ENCODE results near the gene KERA.

GRCh38 chr12:91053951-91054715 is 3.7 kb downstream of the KERA start:
- TF ChIP-seq, protein P1, sequence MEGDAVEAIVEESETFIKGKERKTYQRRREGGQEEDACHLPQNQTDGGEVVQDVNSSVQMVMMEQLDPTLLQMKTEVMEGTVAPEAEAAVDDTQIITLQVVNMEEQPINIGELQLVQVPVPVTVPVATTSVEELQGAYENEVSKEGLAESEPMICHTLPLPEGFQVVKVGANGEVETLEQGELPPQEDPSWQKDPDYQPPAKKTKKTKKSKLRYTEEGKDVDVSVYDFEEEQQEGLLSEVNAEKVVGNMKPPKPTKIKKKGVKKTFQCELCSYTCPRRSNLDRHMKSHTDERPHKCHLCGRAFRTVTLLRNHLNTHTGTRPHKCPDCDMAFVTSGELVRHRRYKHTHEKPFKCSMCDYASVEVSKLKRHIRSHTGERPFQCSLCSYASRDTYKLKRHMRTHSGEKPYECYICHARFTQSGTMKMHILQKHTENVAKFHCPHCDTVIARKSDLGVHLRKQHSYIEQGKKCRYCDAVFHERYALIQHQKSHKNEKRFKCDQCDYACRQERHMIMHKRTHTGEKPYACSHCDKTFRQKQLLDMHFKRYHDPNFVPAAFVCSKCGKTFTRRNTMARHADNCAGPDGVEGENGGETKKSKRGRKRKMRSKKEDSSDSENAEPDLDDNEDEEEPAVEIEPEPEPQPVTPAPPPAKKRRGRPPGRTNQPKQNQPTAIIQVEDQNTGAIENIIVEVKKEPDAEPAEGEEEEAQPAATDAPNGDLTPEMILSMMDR (IDR thresholded peaks at IDR 0.05) = no peak
- TF ChIP-seq POLR2A (IDR thresholded peaks at IDR 0.05) (no peak), EP300 (IDR thresholded peaks at IDR 0.05) (no peak)
